IMR-90 (cell line): ENCODE measurements around the gene COL4A2. TPM values are rescaled to one million over a fixed set of nuclear protein-coding genes. Genes with fewer than 3 reads are reported as not detected.
"Not testable (repeated sequence)": the region's sequence is repeated elsewhere in the genome, so short reads cannot be mapped to it uniquely, and the experiment has no call there.

ENCODE experiments used
- ATAC-seq: fragments of 200-7000 bp; cut with Tn5 transposase; 2 replicates; pipeline ENCODE4 v1.9.1; 2020; ENCODE audit warnings: low read depth, mild to moderate bottlenecking, moderate library complexity
- BruUV-seq: library from RNA; stranded (reverse); fragments of 400-500 nt; replicated peaks from 2 replicates; lab custom pipeline; 2021; lab: Mats Ljungman, UMichigan
- CTCF ChIA-PET: fragments of 300-600 bp; formaldehyde crosslinking; extraction: SDS; loops from one replicate; lab custom pipeline; 2021; ENCODE audit warnings: antibody characterized with exemption; lab: Yijun Ruan, JAX
- POLR2A ChIA-PET: fragments of 300-600 bp; sonication (Branson Sonifier 250); formaldehyde crosslinking; loops from one replicate; lab custom pipeline; 2022; ENCODE audit warnings: antibody characterized with exemption; ENCODE audit not compliant: unreplicated experiment; lab: Charles Lee
- DNase-seq: peaks from one replicate; pipeline ENCODE4 v3.0.0; 2013
- H2AFZ ChIP-seq: replicated peaks from 2 replicates; pipeline ENCODE3; 2013; ENCODE audit warnings: low read length, mild to moderate bottlenecking; ENCODE audit not compliant: poor library complexity
- H2AK5ac ChIP-seq: 2 replicates; pipeline ENCODE4 v1.6.1; 2013; ENCODE audit warnings: low read depth, low read length, inconsistent platforms
- H2AK9ac ChIP-seq: replicated peaks from 2 replicates; pipeline ENCODE3; 2013; ENCODE audit warnings: mild to moderate bottlenecking, low read depth, low read length, moderate library complexity; ENCODE audit not compliant: poor library complexity
- H2BK120ac ChIP-seq: 2 replicates; pipeline ENCODE4 v1.6.1; 2013; ENCODE audit warnings: low read depth, low read length, inconsistent platforms
- H2BK15ac ChIP-seq: 3 replicates; pipeline ENCODE4 v1.6.1; 2013; ENCODE audit warnings: low read depth, low read length, inconsistent platforms
- H2BK20ac ChIP-seq: 2 replicates; pipeline ENCODE4 v1.6.1; 2013; ENCODE audit warnings: low read depth, mild to moderate bottlenecking, inconsistent platforms, low read length, moderate library complexity
- H2BK5ac ChIP-seq: 2 replicates; pipeline ENCODE4 v1.6.1; 2013; ENCODE audit warnings: mild to moderate bottlenecking, low read depth, low read length, inconsistent platforms; ENCODE audit not compliant: poor library complexity, severe bottlenecking
- H3K14ac ChIP-seq: replicated peaks from 2 replicates; pipeline ENCODE4 v1.6.1; 2013; ENCODE audit warnings: low read depth, low read length, inconsistent platforms
- H3K18ac ChIP-seq: 2 replicates; pipeline ENCODE4 v1.6.1; 2013; ENCODE audit warnings: low read depth, low read length, control low read depth
- H3K23ac ChIP-seq: 2 replicates; pipeline ENCODE4 v1.6.1; 2013; ENCODE audit warnings: low read depth, low read length, inconsistent platforms
- H3K27ac ChIP-seq: 2 replicates; pipeline ENCODE4 v1.5.1; 2013; ENCODE audit warnings: mild to moderate bottlenecking, control low read depth, low read length; ENCODE audit not compliant: insufficient read depth
- H3K27me3 ChIP-seq: 2 replicates; pipeline ENCODE4 v1.6.1; 2013; ENCODE audit warnings: low read length; ENCODE audit not compliant: control insufficient read depth, insufficient read depth
- H3K36me3 ChIP-seq: 2 replicates; pipeline ENCODE4 v1.6.1; 2013; ENCODE audit warnings: low read length, mixed read lengths; ENCODE audit not compliant: control insufficient read depth, insufficient read depth
- H3K4ac ChIP-seq: 2 replicates; pipeline ENCODE4 v1.6.1; 2013; ENCODE audit warnings: low read depth, low read length, inconsistent platforms
- H3K4me1 ChIP-seq: 2 replicates; pipeline ENCODE4 v1.6.1; 2013; ENCODE audit warnings: low read length, mixed read lengths; ENCODE audit not compliant: control insufficient read depth, insufficient read depth
- H3K4me2 ChIP-seq: 2 replicates; pipeline ENCODE4 v1.6.1; 2013; ENCODE audit warnings: low read depth, mild to moderate bottlenecking, control low read depth, low read length, moderate library complexity
- H3K4me3 ChIP-seq: 2 replicates; pipeline ENCODE4 v1.5.1; 2013; ENCODE audit warnings: low read depth, mild to moderate bottlenecking, control low read depth, low read length, moderate library complexity; ENCODE audit not compliant: insufficient read depth
- H3K56ac ChIP-seq: 2 replicates; pipeline ENCODE4 v1.6.1; 2013; ENCODE audit warnings: low read length, inconsistent platforms; ENCODE audit not compliant: insufficient read depth; ENCODE audit errors: extremely low read depth
- H3K79me1 ChIP-seq, 2 experiments: 2 replicates each; pipeline ENCODE4 v1.6.1; 2013; ENCODE audit warnings: low read length in 2 of 2, inconsistent platforms in 1 of 2, low read depth in 1 of 2
- H3K9ac ChIP-seq: 2 replicates; pipeline ENCODE4 v1.6.1; 2013; ENCODE audit warnings: low read depth, low read length, control low read depth
- H3K9me1 ChIP-seq: 2 replicates; pipeline ENCODE4 v1.6.1; 2013; ENCODE audit warnings: low read length, inconsistent platforms; ENCODE audit not compliant: insufficient read depth
- H3K9me3 ChIP-seq: 2 replicates; pipeline ENCODE4 v1.6.1; 2013; ENCODE audit warnings: low read length; ENCODE audit not compliant: control insufficient read depth, insufficient read depth
- H4K20me1 ChIP-seq: 2 replicates; pipeline ENCODE4 v1.6.1; 2013; ENCODE audit warnings: low read length, inconsistent platforms; ENCODE audit not compliant: insufficient read depth
- H4K5ac ChIP-seq: 2 replicates; pipeline ENCODE4 v1.6.1; 2013; ENCODE audit warnings: mild to moderate bottlenecking, low read depth, low read length, control low read depth
- H4K8ac ChIP-seq, 2 experiments: 2 replicates each; pipeline ENCODE4 v1.6.1; 2013; ENCODE audit warnings: low read depth in 2 of 2, low read length in 2 of 2, control low read depth in 1 of 2, inconsistent platforms in 1 of 2
- H4K91ac ChIP-seq: 2 replicates; pipeline ENCODE4 v1.6.1; 2013; ENCODE audit warnings: low read depth, low read length, inconsistent platforms; ENCODE audit not compliant: insufficient read depth
- WGBS, 2 experiments: methylation state at CpG; one replicate each; pipeline versions ENCODE4 v1.1.5 to v1.1.7; 2013; ENCODE audit warnings: missing lambda C conversion rate in 2 of 2; ENCODE audit not compliant: insufficient read length in 1 of 2; ENCODE audit errors: extremely low coverage in 2 of 2; 5-methylcytosine and 5-hydroxymethylcytosine counted together
- dilution Hi-C: fragments of 300-500 bp; cut with HindIII; formaldehyde crosslinking; loops from one replicate; pipeline ENCODE4 v1.14.3; 2018; ENCODE audit warnings: low sequenced_read_pairs; ENCODE audit not compliant: unreplicated experiment
- in situ Hi-C: fragments of 300-500 bp; cut with MboI; formaldehyde crosslinking; loops from 3 replicates; pipeline ENCODE4 v1.14.3; 2019; ENCODE audit warnings: low sequenced_read_pairs, inconsistent platforms, mixed read lengths
- intact Hi-C: fragments of 100-400 bp; cut with micrococcal nuclease; formaldehyde crosslinking; loops from 2 replicates; pipeline ENCODE4 v1.10.0; 2022
- polyA plus RNA-seq, 3 experiments: library from polyadenylated mRNA; depleted of rRNA; stranded (reverse); fragments of >200 nt; gene quantifications; 2 replicates each; pipeline ENCODE4 v1.2.3, GENCODE V29; 2012; ENCODE audit warnings: low replicate concordance in 1 of 3
- total RNA-seq: library from RNA; depleted of rRNA; stranded (reverse); fragments of >200 nt; gene quantifications from 2 replicates; pipeline ENCODE4 v1.2.3, GENCODE V29; 2012

COL4A2 gene
- total and polyA plus RNA-seq, 2 of the 4 experiments (the other 2 are of a cell fraction): 90.7 to 457 TPM

DNA sequence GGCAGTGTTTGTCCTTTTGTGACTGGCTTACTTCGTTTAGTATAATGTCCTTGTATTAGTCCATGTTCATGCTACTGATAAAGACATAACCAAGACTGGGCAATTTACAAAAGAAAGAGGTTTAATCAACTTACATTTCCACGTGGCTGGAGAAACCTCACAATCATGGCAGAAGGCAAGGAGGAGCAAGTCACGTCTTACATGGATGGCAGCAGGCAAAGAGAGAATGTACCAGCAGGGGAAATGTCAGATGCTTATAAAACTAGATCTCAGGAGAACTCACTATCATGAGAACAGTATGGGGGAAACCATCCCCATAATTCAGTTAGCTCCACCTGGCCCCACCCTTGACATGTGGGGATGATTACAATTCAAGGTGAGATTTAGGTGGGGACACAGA, 14.5 kb downstream of the COL4A2 start:
- H4K5ac ChIP-seq, CTCF ChIA-PET, H3K9me3 ChIP-seq, H2AK9ac ChIP-seq, in situ Hi-C loops, H3K4me2 ChIP-seq, H4K8ac ChIP-seq, POLR2A ChIA-PET, intact Hi-C loops, H2AFZ ChIP-seq, H3K27ac ChIP-seq, H3K23ac ChIP-seq, H3K56ac ChIP-seq, H3K4me3 ChIP-seq, ATAC-seq, dilution Hi-C loops, BruUV-seq, H4K91ac ChIP-seq, H3K9ac ChIP-seq, H3K27me3 ChIP-seq, DNase-seq: not testable (repeated sequence)
- Histone ChIP-seq H2BK15ac (peak overlapping the region; percentile 4; the same call in 1 of the 3 replicates), H3K4ac (peak overlapping the region; percentile 61; the same call in 1 of the 2 replicates), H3K4me1 (peaks cover 36% of the 10 kb centered on the region), H3K14ac (0 out of 2 replicates have a peak overlapping the region, but pooled peaks have one; percentile 32), H3K9me1 (peaks cover 57% of the 10 kb centered on the region), H2BK20ac (peak overlapping the region; percentile 13), H2BK5ac (peak overlapping the region; percentile 28), H3K79me1 (peaks cover 30 to 87% of the 10 kb centered on the region in 2 experiments), H2BK120ac (peak overlapping the region; percentile 41; the same call in 1 of the 2 replicates), H4K20me1 (peaks cover 74% of the 10 kb centered on the region), H3K36me3 (peaks cover 23% of the 10 kb centered on the region), H3K18ac (peak overlapping the region; percentile 23; the same call in 1 of the 2 replicates), H2AK5ac (peak overlapping the region; percentile 44; the same call in 1 of the 2 replicates)
- no CpG with 5 or more reads among the region's 3 CpGs for WGBS, 2 experiments
